Loucy (cell line): ENCODE measurements around the gene PARD3B.

ENCODE experiments used
- H2AFZ ChIP-seq: fragments of 200-600 bp; sonication (generic); 2 replicates; pipeline ENCODE4 v1.6.0; 2016; ENCODE audit warnings: antibody characterized with exemption, mild to moderate bottlenecking, low read length, moderate library complexity
- H3F3A ChIP-seq: fragments of 200-600 bp; 2 replicates; pipeline ENCODE4 v1.6.0; 2016; ENCODE audit warnings: antibody characterized with exemption, low read depth, mild to moderate bottlenecking
- H3K27me3 ChIP-seq: fragments of 200-600 bp; sonication (generic); 2 replicates; pipeline ENCODE4 v1.6.1; 2014; ENCODE audit warnings: low read length, mild to moderate bottlenecking; ENCODE audit not compliant: insufficient read depth, poor library complexity, severe bottlenecking
- H3K36me3 ChIP-seq: fragments of 200-600 bp; sonication (generic); 2 replicates; pipeline ENCODE4 v1.6.1; 2016; ENCODE audit warnings: low read length; ENCODE audit not compliant: insufficient read depth
- H3K4me1 ChIP-seq: fragments of 200-600 bp; sonication (generic); 2 replicates; pipeline ENCODE4 v1.5.1; 2014; ENCODE audit warnings: low read length, mild to moderate bottlenecking; ENCODE audit not compliant: insufficient read depth, poor library complexity, severe bottlenecking
- H3K4me2 ChIP-seq: fragments of 200-600 bp; sonication (generic); 2 replicates; pipeline ENCODE4 v1.6.0; 2014; ENCODE audit warnings: antibody characterized with exemption, low read length, low read depth, mild to moderate bottlenecking; ENCODE audit not compliant: poor library complexity, severe bottlenecking
- H3K4me3 ChIP-seq: fragments of 200-600 bp; sonication (generic); 2 replicates; pipeline ENCODE4 v1.5.1; 2014; ENCODE audit warnings: low read length, mild to moderate bottlenecking, mixed read lengths; ENCODE audit not compliant: poor library complexity, severe bottlenecking
- H3K79me2 ChIP-seq: fragments of 200-600 bp; sonication (generic); 2 replicates; pipeline ENCODE4 v1.6.1; 2014; ENCODE audit warnings: low read length; ENCODE audit not compliant: insufficient read depth
- H3K9ac ChIP-seq: fragments of 200-600 bp; sonication (generic); 2 replicates; pipeline ENCODE4 v1.6.0; 2014; ENCODE audit warnings: mild to moderate bottlenecking, low read depth, low read length, moderate library complexity; ENCODE audit not compliant: poor library complexity, severe bottlenecking
- H3K9me2 ChIP-seq: fragments of 200-600 bp; sonication (generic); replicated peaks from 2 replicates; pipeline ENCODE4 v1.6.1; 2016; ENCODE audit warnings: low read depth, low read length, mixed read lengths
- H3K9me3 ChIP-seq: fragments of 200-600 bp; sonication (generic); 2 replicates; pipeline ENCODE4 v1.6.1; 2014; ENCODE audit warnings: mild to moderate bottlenecking, antibody characterized with exemption, low read length, low read depth; ENCODE audit not compliant: insufficient read depth
- H4K20me1 ChIP-seq: fragments of 200-600 bp; sonication (generic); 2 replicates; pipeline ENCODE4 v1.6.0; 2014; ENCODE audit warnings: antibody characterized with exemption, low read length, mild to moderate bottlenecking; ENCODE audit not compliant: insufficient read depth, poor library complexity, severe bottlenecking
- CTCF ChIP-seq: fragments of 200-600 bp; sonication (generic); conservative IDR thresholded peaks from 2 replicates; pipeline ENCODE4 v1.5.1; 2014; ENCODE audit warnings: mild to moderate bottlenecking, antibody characterized with exemption, low read length
- EZH2phosphoT487 ChIP-seq: fragments of 200-600 bp; IDR thresholded peaks from 2 replicates; pipeline ENCODE4 v1.6.1; 2018; ENCODE audit warnings: antibody characterized with exemption, mild to moderate bottlenecking, moderate library complexity, borderline replicate concordance

PARD3B gene

GRCh38 chr2:205070889-205071288 is 525.6 kb downstream of the PARD3B start:
- Histone ChIP-seq H3K9me2 (no peaks in the 10 kb centered on the region), H3K4me1 (peaks cover 10% of the 10 kb centered on the region), H3K4me3 (no peak overlapping the region), H3K9ac (no peak overlapping the region), H3K4me2 (no peak overlapping the region), H3K9me3 (no peaks in the 10 kb centered on the region; the same call in 1 of the 2 replicates), H3K36me3 (no peaks in the 10 kb centered on the region), H3K79me2 (no peaks in the 10 kb centered on the region), H3K27me3 (no peaks in the 10 kb centered on the region), H3F3A (no peaks in the 10 kb centered on the region), H2AFZ (no peak overlapping the region), H4K20me1 (no peaks in the 10 kb centered on the region)
- no peak for TF ChIP-seq EZH2phosphoT487
- TF ChIP-seq CTCF: no peak

- peaks cover 22% of the 10 kb centered on the region for H3K4me1 ChIP-seq
- no peak for TF ChIP-seq CTCF
- TF ChIP-seq EZH2phosphoT487: no peak
- H3K9ac ChIP-seq: no peak overlapping the region
Observed at GRCh38 chr2:205073433-205074020, 528.3 kb downstream of the PARD3B start.

GRCh38 chr2:205076405-205076804 is 531.1 kb downstream of the PARD3B start:
- Histone ChIP-seq H3K4me1 (peaks cover 22% of the 10 kb centered on the region), H3K9me3 (no peaks in the 10 kb centered on the region; the same call in 1 of the 2 replicates), H2AFZ (no peak overlapping the region), H4K20me1 (no peaks in the 10 kb centered on the region), H3K4me3 (no peak overlapping the region), H3K79me2 (no peaks in the 10 kb centered on the region), H3F3A (no peaks in the 10 kb centered on the region), H3K27me3 (no peaks in the 10 kb centered on the region), H3K9me2 (no peaks in the 10 kb centered on the region), H3K9ac (no peak overlapping the region), H3K36me3 (no peaks in the 10 kb centered on the region), H3K4me2 (no peak overlapping the region)
- TF ChIP-seq EZH2phosphoT487: no peak
- TF ChIP-seq CTCF: no peak

More at GRCh38 chr2:205073433-205074020, 528.3 kb downstream of the PARD3B start:
- Histone ChIP-seq H2AFZ (0 out of 2 replicates have a peak overlapping the region, but pooled peaks have one; percentile 3), H3K27me3 (no peaks in the 10 kb centered on the region), H4K20me1 (no peaks in the 10 kb centered on the region), H3K4me3 (no peak overlapping the region), H3K9me3 (no peaks in the 10 kb centered on the region; the same call in 1 of the 2 replicates), H3K4me2 (no peak overlapping the region), H3F3A (no peaks in the 10 kb centered on the region), H3K36me3 (no peaks in the 10 kb centered on the region), H3K9me2 (no peaks in the 10 kb centered on the region), H3K79me2 (no peaks in the 10 kb centered on the region)
